K562 (cell line): ENCODE data around the gene CRYBG1. TPM values are rescaled to one million over a fixed set of nuclear protein-coding genes. Genes with fewer than 3 reads are reported as not detected.

Experiments used
- CREB1 ChIP-seq, 2 experiments: sonication (generic) in 1 of 2; formaldehyde crosslinking in 1 of 2; IDR thresholded peaks; 2 replicates each; pipeline versions ENCODE4 v1.6.1 to v1.8.0; 2012 to 2022; ENCODE audit warnings: inconsistent platforms in 1 of 2, mild to moderate bottlenecking in 1 of 2, missing genetic modification reagents in 1 of 2, moderate library complexity in 1 of 2
- L3MBTL2 ChIP-seq: fragments of 450-650 bp; IDR thresholded peaks from 2 replicates; pipeline ENCODE4 v1.6.1; 2016; ENCODE audit warnings: mild to moderate bottlenecking, moderate library complexity
- MYC ChIP-seq, 2 experiments: fragments of 250-450 bp in 1 of 2; sonication (Bioruptor Pico) in 1 of 2; IDR thresholded peaks; 2 replicates each; pipeline versions ENCODE4 v1.5.1 to v1.6.1; 2012 to 2021; ENCODE audit warnings: low read depth in 2 of 2, borderline replicate concordance in 1 of 2, improper control_type of control experiment in 1 of 2, low read length in 1 of 2, mild to moderate bottlenecking in 1 of 2, moderate library complexity in 1 of 2
- NFIX ChIP-seq: fragments of 250-450 bp; sonication (Bioruptor Pico); IDR thresholded peaks from 2 replicates; pipeline ENCODE4 v1.4.0; 2020; ENCODE audit warnings: low read depth, mild to moderate bottlenecking, moderate library complexity
- RBM17 ChIP-seq: fragments of 200-400 bp; formaldehyde crosslinking; IDR thresholded peaks from 2 replicates; pipeline ENCODE4 v1.6.1; 2017; ENCODE audit warnings: low read depth, mild to moderate bottlenecking, low read length, borderline replicate concordance
- ZNF766 ChIP-seq: fragments of 200-800 bp; sonication (Bioruptor generic); conservative IDR thresholded peaks from 2 replicates; pipeline ENCODE4 v1.6.1; 2016; ENCODE audit warnings: missing genetic modification characterization, missing compliant biosample characterization
- polyA plus RNA-seq, 8 experiments: library from polyadenylated mRNA; depleted of rRNA in 4 of 8; stranded (reverse) in 5 of 8; unstranded in 3 of 8; fragments of >200 nt; fragmentation: Nextera tagmentation in 2 of 8; fragmentation: Illumina TruSeq in 1 of 8; extraction: Ambion mirVana in 2 of 8; extraction: Trizol in 1 of 8; gene quantifications; 2 replicates each; pipeline versions ENCODE4 v1.2.1 to v1.2.3, GENCODE V29; 2011 to 2014; ENCODE audit warnings: inconsistent platforms in 1 of 8, missing spikeins in 1 of 8
- total RNA-seq, 7 experiments: library from RNA; depleted of rRNA in 6 of 7; stranded (reverse); fragments of >200 nt in 6 of 7; fragmentation: Illumina TruSeq in 2 of 7; extraction: Trizol in 2 of 7; gene quantifications; 2 replicates each; pipeline versions ENCODE4 v1.2.1 to v1.2.3, GENCODE V29; 2011 to 2021; ENCODE audit warnings: low replicate concordance in 1 of 7
- TF ChIP-seq, protein P1 (sequence below): fragments of 200-800 bp; sonication (Bioruptor generic); IDR thresholded peaks from 2 replicates; pipeline ENCODE4 v1.6.1; 2016; ENCODE audit warnings: missing genetic modification characterization, missing compliant biosample characterization

The CRYBG1 gene
- total and polyA plus RNA-seq, 9 of the 15 experiments (the other 6 are each of a cell fraction or from before 2014, with no cell fraction given): 0.07 to 0.47 (median 0.11) TPM

DNA sequence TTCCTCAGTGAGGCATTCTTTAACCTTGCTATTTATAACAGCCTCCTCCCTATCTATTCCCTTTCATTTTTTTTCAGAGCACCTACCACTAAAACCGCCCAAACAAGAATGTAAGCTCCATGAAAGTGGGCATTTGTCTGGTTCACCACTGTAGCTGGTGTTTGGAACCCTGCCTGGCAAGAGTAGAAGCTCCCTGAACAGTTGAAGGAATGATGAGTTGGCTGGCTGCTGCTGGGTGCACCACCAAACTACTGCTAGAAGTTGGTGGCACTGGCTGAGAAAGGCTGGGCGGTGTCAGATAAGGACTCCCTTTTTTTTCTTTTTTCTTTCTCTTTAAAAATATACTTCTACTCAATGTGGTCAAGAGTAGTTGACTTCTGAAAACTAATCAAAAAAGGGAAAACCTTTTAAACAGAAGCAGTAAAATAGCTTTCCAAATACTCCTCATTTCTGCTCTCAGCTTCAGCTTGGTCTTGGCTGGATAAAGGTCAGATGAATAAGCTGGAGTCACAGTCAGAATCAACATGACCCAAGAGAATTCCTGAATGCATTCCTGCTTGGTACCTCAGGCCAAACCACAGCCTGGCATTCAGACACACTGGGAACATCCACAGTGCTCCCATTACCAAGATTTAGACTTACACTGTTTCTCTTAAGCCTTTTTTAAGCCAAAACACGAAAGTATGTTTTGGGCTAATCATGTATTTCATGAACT is 230.8 kb downstream of the CRYBG1 start (continued):
- TF ChIP-seq CREB1 (IDR thresholded peaks at IDR 0.05): no peak
- TF ChIP-seq CREB1 (CRISPR knock-in tag; IDR thresholded peaks at IDR 0.05): no peak
- TF ChIP-seq, protein P1, sequence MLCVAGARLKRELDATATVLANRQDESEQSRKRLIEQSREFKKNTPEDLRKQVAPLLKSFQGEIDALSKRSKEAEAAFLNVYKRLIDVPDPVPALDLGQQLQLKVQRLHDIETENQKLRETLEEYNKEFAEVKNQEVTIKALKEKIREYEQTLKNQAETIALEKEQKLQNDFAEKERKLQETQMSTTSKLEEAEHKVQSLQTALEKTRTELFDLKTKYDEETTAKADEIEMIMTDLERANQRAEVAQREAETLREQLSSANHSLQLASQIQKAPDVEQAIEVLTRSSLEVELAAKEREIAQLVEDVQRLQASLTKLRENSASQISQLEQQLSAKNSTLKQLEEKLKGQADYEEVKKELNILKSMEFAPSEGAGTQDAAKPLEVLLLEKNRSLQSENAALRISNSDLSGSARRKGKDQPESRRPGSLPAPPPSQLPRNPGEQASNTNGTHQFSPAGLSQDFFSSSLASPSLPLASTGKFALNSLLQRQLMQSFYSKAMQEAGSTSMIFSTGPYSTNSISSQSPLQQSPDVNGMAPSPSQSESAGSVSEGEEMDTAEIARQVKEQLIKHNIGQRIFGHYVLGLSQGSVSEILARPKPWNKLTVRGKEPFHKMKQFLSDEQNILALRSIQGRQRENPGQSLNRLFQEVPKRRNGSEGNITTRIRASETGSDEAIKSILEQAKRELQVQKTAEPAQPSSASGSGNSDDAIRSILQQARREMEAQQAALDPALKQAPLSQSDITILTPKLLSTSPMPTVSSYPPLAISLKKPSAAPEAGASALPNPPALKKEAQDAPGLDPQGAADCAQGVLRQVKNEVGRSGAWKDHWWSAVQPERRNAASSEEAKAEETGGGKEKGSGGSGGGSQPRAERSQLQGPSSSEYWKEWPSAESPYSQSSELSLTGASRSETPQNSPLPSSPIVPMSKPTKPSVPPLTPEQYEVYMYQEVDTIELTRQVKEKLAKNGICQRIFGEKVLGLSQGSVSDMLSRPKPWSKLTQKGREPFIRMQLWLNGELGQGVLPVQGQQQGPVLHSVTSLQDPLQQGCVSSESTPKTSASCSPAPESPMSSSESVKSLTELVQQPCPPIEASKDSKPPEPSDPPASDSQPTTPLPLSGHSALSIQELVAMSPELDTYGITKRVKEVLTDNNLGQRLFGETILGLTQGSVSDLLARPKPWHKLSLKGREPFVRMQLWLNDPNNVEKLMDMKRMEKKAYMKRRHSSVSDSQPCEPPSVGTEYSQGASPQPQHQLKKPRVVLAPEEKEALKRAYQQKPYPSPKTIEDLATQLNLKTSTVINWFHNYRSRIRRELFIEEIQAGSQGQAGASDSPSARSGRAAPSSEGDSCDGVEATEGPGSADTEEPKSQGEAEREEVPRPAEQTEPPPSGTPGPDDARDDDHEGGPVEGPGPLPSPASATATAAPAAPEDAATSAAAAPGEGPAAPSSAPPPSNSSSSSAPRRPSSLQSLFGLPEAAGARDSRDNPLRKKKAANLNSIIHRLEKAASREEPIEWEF: no peak
- TF ChIP-seq RBM17: no peak
- TF ChIP-seq ZNF766 (CRISPR knock-in tag): no peak
- no peak for TF ChIP-seq L3MBTL2
- TF ChIP-seq MYC (IDR thresholded peaks at IDR 0.05; ENCODE audit: low read depth, low read length): no peak
- TF ChIP-seq MYC (CRISPR knock-in tag; IDR thresholded peaks at IDR 0.05; ENCODE audit: borderline replicate concordance, low read depth): no peak
- TF ChIP-seq NFIX (CRISPR knock-in tag): no peak
